SU-DHL-6 (cell line): ENCODE data around the gene TMSB4X.

Source experiments
- EZH2phosphoT487 ChIP-seq: fragments of 200-600 bp; sonication (generic), shearing (Covaris generic); conservative IDR thresholded peaks from 2 replicates; pipeline ENCODE4 v1.6.1; 2018; ENCODE audit warnings: mild to moderate bottlenecking, antibody characterized with exemption, low read length, moderate library complexity, mixed read lengths
- TF ChIP-seq, protein P1 (sequence below): fragments of 200-600 bp; sonication (generic); IDR thresholded peaks from one replicate; pipeline ENCODE4 v1.5.1; 2017; ENCODE audit warnings: antibody characterized with exemption, mild to moderate bottlenecking, low read length, moderate library complexity; ENCODE audit not compliant: insufficient read depth, poor library complexity, severe bottlenecking

DNA sequence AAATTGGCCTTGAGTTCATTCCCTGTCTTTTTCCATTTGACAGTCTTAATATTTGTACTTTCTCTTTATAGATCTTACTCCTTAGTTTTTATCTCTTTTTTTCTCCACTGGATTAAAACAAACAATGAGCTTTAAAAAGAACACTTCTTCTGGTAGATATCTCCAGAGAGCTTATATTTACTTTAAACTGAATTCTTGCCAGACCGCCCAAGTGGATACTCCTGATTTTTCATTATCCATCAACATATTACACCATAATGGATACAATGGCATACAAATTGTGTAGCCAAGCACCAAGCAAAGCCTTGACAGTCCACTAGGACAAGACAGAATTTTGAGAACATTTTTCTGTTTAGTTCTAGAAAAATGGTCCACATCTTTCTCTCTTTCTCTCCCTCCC is 18.9 kb downstream of the TMSB4X start:
- TF ChIP-seq, protein P1, sequence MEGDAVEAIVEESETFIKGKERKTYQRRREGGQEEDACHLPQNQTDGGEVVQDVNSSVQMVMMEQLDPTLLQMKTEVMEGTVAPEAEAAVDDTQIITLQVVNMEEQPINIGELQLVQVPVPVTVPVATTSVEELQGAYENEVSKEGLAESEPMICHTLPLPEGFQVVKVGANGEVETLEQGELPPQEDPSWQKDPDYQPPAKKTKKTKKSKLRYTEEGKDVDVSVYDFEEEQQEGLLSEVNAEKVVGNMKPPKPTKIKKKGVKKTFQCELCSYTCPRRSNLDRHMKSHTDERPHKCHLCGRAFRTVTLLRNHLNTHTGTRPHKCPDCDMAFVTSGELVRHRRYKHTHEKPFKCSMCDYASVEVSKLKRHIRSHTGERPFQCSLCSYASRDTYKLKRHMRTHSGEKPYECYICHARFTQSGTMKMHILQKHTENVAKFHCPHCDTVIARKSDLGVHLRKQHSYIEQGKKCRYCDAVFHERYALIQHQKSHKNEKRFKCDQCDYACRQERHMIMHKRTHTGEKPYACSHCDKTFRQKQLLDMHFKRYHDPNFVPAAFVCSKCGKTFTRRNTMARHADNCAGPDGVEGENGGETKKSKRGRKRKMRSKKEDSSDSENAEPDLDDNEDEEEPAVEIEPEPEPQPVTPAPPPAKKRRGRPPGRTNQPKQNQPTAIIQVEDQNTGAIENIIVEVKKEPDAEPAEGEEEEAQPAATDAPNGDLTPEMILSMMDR, result no peak
- TF ChIP-seq EZH2phosphoT487, result no peak
